Suprapubic skin (tissue), 4 donors: Measurements from ENCODE around the gene PDE2A. TPM values are rescaled to one million over a fixed set of nuclear protein-coding genes. Genes with fewer than 3 reads are reported as not detected.

Source experiments
- DNase-seq, 2 donors: peaks; one replicate each; pipeline ENCODE4 v3.0.0-alpha.2; 2019; ENCODE audit warnings: low spot score in 2 of 2
- H3K27ac ChIP-seq: fragments of 200-600 bp; sonication (generic); one replicate; pipeline ENCODE4 v1.5.1; 2019
- H3K27me3 ChIP-seq: fragments of 200-600 bp; sonication (generic); one replicate; pipeline ENCODE4 v1.5.1; 2019
- H3K36me3 ChIP-seq: fragments of 200-600 bp; sonication (generic); one replicate; pipeline ENCODE4 v1.5.1; 2019
- H3K4me1 ChIP-seq: fragments of 200-600 bp; sonication (generic); one replicate; pipeline ENCODE4 v1.5.1; 2019
- H3K4me3 ChIP-seq: fragments of 200-600 bp; sonication (generic); one replicate; pipeline ENCODE4 v1.5.1; 2019; ENCODE audit warnings: mild to moderate bottlenecking
- H3K9me3 ChIP-seq: fragments of 200-600 bp; sonication (generic); one replicate; pipeline ENCODE4 v1.5.1; 2019
- EP300 ChIP-seq: sonication (generic); formaldehyde crosslinking; IDR thresholded peaks from one replicate; pipeline ENCODE4 v1.6.1; 2017; ENCODE audit warnings: antibody characterized with exemption
- POLR2A ChIP-seq, 2 donors: fragments of 450-650 bp; IDR thresholded peaks; one replicate each; pipeline ENCODE4 v1.6.1; 2017; ENCODE audit warnings: antibody characterized with exemption in 2 of 2, mild to moderate bottlenecking in 2 of 2, moderate library complexity in 2 of 2
- POLR2AphosphoS5 ChIP-seq, 3 donors: sonication (generic); formaldehyde crosslinking; IDR thresholded peaks; one replicate each; pipeline ENCODE4 v1.6.1; 2017; ENCODE audit warnings: antibody characterized with exemption in 3 of 3
- WGBS: methylation state at CpG from one replicate; pipeline ENCODE4 v1.1.5; 2018; 5-methylcytosine and 5-hydroxymethylcytosine counted together
- total RNA-seq, 4 donors: library from RNA; depleted of rRNA; stranded (reverse); fragments of >200 nt; gene quantifications; one replicate each; pipeline ENCODE4 v1.1.0, GENCODE V29; 2016
- TF ChIP-seq, protein P1 (sequence below), 2 donors: fragments of 200-600 bp in 1 of 2; fragments of 450-650 bp in 1 of 2; sonication (generic) in 1 of 2; IDR thresholded peaks; one replicate each; pipeline ENCODE4 v1.5.1; 2016 to 2019; ENCODE audit warnings: antibody characterized with exemption in 2 of 2, mild to moderate bottlenecking in 1 of 2, moderate library complexity in 1 of 2

The PDE2A gene
- total RNA-seq, 4 donors from 2014 or later, result 5.4 to 49.9 (median 31.2) TPM

DNA sequence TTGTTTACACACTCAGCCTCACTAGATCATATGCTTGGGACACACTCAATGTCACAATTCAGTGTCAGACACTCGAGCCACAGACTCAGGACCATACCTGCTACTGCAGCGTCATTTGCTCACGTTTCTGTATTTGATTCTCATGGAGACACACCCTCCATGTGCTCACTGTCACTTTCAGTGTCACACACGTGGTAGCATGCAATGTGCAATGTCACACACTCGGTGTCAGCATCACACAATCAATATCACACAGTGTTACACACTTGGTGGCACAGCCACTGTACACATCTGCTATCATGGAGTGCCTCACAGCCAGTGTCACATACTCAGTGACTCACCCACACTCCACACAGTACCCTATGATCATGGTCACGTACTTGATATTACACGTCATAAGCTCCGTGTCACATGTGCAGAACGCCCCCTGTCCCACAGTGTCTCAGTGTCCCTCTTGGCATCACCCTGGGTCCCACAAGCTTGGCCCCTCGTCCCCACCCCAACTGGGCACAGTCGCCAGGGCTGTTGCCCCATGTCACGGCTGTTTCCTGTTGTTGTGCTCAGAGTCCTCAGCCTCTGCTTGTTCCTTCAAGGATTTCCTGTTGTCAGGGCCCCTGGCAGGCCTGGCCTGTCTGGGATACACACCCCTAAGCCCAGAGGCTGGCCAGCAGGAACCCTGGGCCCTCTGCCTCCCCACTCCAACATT is 49.6 kb downstream of the PDE2A start:
- DNase-seq, result peak in 1 of 2 donors; percentile 81
- H3K27me3 ChIP-seq, result no peaks in the 10 kb centered on the region
- 80% methylated on average over 12 of the region's 12 CpGs for WGBS
- no peak overlapping the region for H3K4me3 ChIP-seq
- no peaks in the 10 kb centered on the region for H3K9me3 ChIP-seq
- peak overlapping the region; percentile 39 for H3K27ac ChIP-seq
- H3K4me1 ChIP-seq, result peaks cover 20% of the 10 kb centered on the region
- H3K36me3 ChIP-seq, result no peaks in the 10 kb centered on the region
- TF ChIP-seq POLR2A (IDR thresholded peaks at IDR 0.05) (no peak), EP300 (no peak), POLR2AphosphoS5 (IDR thresholded peaks at IDR 0.05) (no peak)
- TF ChIP-seq, protein P1, sequence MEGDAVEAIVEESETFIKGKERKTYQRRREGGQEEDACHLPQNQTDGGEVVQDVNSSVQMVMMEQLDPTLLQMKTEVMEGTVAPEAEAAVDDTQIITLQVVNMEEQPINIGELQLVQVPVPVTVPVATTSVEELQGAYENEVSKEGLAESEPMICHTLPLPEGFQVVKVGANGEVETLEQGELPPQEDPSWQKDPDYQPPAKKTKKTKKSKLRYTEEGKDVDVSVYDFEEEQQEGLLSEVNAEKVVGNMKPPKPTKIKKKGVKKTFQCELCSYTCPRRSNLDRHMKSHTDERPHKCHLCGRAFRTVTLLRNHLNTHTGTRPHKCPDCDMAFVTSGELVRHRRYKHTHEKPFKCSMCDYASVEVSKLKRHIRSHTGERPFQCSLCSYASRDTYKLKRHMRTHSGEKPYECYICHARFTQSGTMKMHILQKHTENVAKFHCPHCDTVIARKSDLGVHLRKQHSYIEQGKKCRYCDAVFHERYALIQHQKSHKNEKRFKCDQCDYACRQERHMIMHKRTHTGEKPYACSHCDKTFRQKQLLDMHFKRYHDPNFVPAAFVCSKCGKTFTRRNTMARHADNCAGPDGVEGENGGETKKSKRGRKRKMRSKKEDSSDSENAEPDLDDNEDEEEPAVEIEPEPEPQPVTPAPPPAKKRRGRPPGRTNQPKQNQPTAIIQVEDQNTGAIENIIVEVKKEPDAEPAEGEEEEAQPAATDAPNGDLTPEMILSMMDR (IDR thresholded peaks at IDR 0.05), result no peak

DNA sequence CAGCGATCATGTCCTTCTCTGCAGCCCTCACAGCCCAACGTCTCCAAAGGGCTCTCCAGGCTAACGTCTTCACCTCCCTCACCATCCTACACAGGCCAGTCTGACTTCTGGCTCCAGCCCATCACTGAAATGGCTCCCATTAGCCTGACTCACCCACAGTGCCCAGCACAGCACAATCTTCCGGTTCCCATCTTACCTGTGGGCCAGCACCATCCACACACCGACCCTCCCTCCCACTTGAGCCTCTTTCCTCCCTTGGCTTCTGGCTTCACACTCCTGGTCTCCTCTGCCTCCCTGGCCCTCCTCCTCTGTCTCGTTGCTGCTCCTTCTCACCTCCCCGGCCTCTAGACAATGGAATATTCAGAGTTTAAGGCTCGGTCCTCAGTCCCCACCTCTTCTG is 51.2 kb downstream of the PDE2A start:
- WGBS, result 75% methylated on average over 8 of the region's 8 CpGs
- no peak for DNase-seq
- Histone ChIP-seq H3K9me3 (no peaks in the 10 kb centered on the region), H3K4me3 (no peak overlapping the region), H3K27me3 (no peaks in the 10 kb centered on the region), H3K4me1 (peaks cover 11% of the 10 kb centered on the region), H3K27ac (no peak overlapping the region), H3K36me3 (no peaks in the 10 kb centered on the region)
- TF ChIP-seq, protein P1 (IDR thresholded peaks at IDR 0.05), result no peak
- TF ChIP-seq POLR2AphosphoS5 (IDR thresholded peaks at IDR 0.05), result no peak

DNA sequence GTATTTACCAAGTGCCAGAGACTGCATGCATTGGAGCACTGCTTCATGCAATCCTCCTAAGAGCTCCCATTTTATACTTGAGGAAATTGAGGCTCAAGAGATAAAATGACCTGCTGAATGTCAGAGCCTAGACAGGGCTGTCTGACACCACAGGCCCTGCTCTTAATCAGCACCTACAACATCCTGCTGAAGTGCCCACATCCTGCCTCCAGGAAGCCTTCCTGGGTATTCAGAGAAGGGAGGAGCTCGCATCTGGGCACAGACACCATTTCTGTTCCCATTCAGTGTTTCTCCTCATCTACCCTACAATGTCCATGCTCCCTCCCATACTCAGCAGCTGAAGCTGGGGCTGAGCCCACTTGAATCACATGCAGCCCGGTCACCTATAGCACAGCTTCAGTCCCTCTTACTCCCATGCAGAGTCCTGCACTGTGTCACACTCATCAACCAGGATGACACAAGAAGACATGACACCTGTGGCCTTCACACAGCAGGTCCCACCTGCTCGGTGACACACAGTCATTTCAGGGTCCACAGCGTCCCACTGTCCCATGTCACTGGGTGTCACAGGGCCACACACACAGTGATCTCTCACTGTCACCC is 53.1 kb downstream of the PDE2A start:
- Histone ChIP-seq H3K27me3 (peaks cover 9% of the 10 kb centered on the region), H3K36me3 (no peaks in the 10 kb centered on the region), H3K9me3 (no peaks in the 10 kb centered on the region), H3K27ac (no peak overlapping the region), H3K4me3 (no peak overlapping the region), H3K4me1 (peaks cover 22% of the 10 kb centered on the region)
- TF ChIP-seq POLR2AphosphoS5 (IDR thresholded peaks at IDR 0.05) (no peak), EP300 (no peak), POLR2A (IDR thresholded peaks at IDR 0.05) (no peak)
- TF ChIP-seq, protein P1 (IDR thresholded peaks at IDR 0.05), result no peak
- DNase-seq, result no peak
- WGBS, result 90% methylated on average over 4 of the region's 4 CpGs

DNA sequence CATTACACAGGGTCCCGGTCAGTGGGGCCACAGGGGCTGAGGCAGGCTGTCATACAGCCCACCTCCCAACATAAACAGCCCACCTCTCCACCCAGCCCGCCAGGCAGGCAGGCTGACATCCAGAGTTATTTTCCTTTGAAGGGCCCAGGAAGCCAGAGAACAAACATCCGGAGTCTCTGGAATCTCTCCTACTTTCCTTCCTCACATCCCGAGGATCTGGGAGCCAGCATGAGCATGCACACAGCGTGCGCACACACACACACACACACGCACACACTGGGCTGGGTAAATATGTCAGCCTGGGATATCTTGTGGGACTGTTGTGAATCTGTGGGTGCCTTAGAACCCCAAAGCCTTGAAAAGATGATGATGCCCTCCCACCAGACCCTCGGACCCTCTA is 55.4 kb downstream of the PDE2A start:
- no peak for DNase-seq
- Histone ChIP-seq H3K9me3 (no peaks in the 10 kb centered on the region), H3K36me3 (no peaks in the 10 kb centered on the region), H3K27ac (no peak overlapping the region), H3K4me1 (peaks cover 25% of the 10 kb centered on the region), H3K4me3 (no peak overlapping the region), H3K27me3 (peaks cover 25% of the 10 kb centered on the region)
- WGBS, result 61% methylated on average over 7 of the region's 8 CpGs
- TF ChIP-seq POLR2A (IDR thresholded peaks at IDR 0.05), result no peak
- no peak for TF ChIP-seq POLR2AphosphoS5 (IDR thresholded peaks at IDR 0.05)
- no peak for TF ChIP-seq EP300
- TF ChIP-seq, protein P1 (IDR thresholded peaks at IDR 0.05), result no peak

DNA sequence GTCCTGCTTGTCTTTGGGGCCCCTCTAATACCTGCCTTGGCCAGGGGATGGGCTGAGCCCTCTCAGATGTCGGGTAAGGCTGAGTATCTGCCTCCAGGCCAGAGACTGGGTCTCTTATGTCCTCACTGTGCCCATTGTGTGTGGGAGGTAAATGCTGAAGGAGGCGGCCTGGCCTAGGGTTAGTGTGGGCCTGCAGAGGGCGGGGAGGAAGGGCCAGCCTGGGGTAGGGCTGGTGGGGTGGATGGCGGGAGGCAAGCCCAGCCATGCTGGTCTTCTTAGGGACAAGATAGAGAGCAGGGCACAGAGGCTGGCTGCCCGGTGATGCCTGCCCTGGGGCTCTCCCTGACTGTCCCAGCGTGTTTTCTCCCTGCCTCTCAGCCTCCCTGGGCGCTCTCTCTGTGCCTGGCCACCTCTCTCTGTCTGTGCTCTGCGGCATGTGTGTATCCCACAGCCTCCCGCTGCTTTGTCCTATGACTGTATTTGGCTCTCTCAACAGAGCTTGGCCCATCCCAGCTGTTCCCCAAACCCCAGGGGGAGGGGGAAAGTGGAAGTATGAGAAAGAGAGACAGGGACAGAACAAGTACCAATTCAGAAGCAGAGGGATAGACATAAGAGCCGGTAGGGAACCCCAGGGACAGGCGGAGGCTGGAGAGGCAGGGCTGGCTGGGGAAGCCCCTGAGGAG is 57.0 kb downstream of the PDE2A start:
- Histone ChIP-seq H3K27me3 (peaks cover 33% of the 10 kb centered on the region), H3K36me3 (no peaks in the 10 kb centered on the region), H3K9me3 (no peaks in the 10 kb centered on the region), H3K4me1 (peaks cover 28% of the 10 kb centered on the region), H3K27ac (no peak overlapping the region), H3K4me3 (no peak overlapping the region)
- DNase-seq, result no peak
- WGBS, result 39% methylated on average over 11 of the region's 11 CpGs
- TF ChIP-seq POLR2A (IDR thresholded peaks at IDR 0.05) (no peak), EP300 (no peak)
- TF ChIP-seq, protein P1 (IDR thresholded peaks at IDR 0.05), result no peak
